Activated B cell treated with CpG ODN at 0.5 μM for 24 hours (primary cell): Measurements from ENCODE around the gene SPATS2L. TPM values are rescaled to one million over a fixed set of nuclear protein-coding genes. Genes with fewer than 3 reads are reported as not detected.
A peak's percentile ranks its signal among the peaks of the same experiment; 100 is the strongest.

Experiments used
- ATAC-seq: fragments of 200-7000 bp; cut with Tn5 transposase; one replicate; pipeline ENCODE4 v1.10.0; 2021; ENCODE audit warnings: low read depth, mild to moderate bottlenecking, moderate library complexity
- CTCF ChIA-PET: fragments of 350-600 bp; sonication (Branson Sonifier 250); formaldehyde crosslinking; loops from one replicate; lab custom pipeline; 2021; ENCODE audit warnings: antibody characterized with exemption; lab: Charles Lee
- POLR2A ChIA-PET: fragments of 350-600 bp; sonication (Branson Sonifier 250); formaldehyde crosslinking; loops from one replicate; lab custom pipeline; 2021; ENCODE audit warnings: antibody characterized with exemption; lab: Charles Lee
- DNase-seq: peaks from one replicate; pipeline ENCODE4 v3.0.0; 2022
- H3K27ac Mint-ChIP-seq: one replicate; pipeline ENCODE4 v1.8.0; 2020; ENCODE audit warnings: mixed read lengths
- H3K27me3 Mint-ChIP-seq: one replicate; pipeline ENCODE4 v1.8.0; 2021; ENCODE audit warnings: mixed read lengths
- H3K36me3 Mint-ChIP-seq: one replicate; pipeline ENCODE4 v1.8.0; 2021; ENCODE audit warnings: low read depth, mixed read lengths
- H3K4me1 Mint-ChIP-seq: one replicate; pipeline ENCODE4 v1.8.0; 2021; ENCODE audit warnings: mixed read lengths
- H3K4me3 Mint-ChIP-seq: one replicate; pipeline ENCODE4 v1.8.0; 2020; ENCODE audit warnings: mild to moderate bottlenecking, mixed read lengths
- H3K9me3 Mint-ChIP-seq: one replicate; pipeline ENCODE4 v1.8.0; 2020; ENCODE audit warnings: mixed read lengths
- CTCF ChIP-seq: fragments of 200-600 bp; IDR thresholded peaks from one replicate; pipeline ENCODE4 v1.8.0; 2022; ENCODE audit warnings: antibody characterized with exemption, mild to moderate bottlenecking
- intact Hi-C: fragments of 100-400 bp; cut with micrococcal nuclease; formaldehyde crosslinking; loops from one replicate; pipeline ENCODE4 v1.15.1; 2024
- total RNA-seq: library from RNA; stranded (reverse); gene quantifications from 2 replicates; pipeline ENCODE4 v1.2.3, GENCODE V29; 2022

Gene SPATS2L
- total RNA-seq, 1 donor from 2014 or later: 0.64 TPM

DNA sequence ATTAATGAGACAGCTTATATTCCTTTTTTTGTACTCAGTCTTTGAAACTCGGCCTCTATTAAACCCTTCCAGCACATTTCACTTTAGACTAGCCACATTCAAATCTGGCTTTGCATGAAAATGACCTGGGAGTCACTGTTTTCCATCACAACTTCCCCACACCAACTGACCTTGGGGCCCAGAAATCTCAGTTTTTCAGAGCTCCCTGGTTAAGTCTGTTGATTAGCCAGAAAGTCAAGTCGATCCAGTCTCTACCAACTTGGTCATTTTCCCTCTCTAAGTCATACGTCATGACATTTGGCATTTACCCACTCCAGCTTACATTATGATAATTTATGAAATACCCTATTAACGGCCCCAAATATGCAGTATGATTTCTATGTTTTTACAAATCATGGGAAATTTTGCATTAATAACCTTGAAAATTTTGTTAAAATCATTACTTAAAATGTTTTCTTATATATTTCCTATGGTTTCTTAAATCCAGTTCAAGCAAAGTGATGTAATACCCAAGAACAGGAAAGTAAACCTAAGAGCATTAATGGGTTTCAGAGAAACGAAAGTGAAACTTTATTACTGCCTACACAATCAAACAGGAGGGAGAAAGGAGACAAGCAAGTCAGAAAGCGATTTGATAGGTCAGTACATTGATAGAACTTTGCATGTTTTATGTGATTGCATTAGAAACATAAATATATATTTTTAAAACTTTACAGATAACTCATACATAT lies 77.1 kb downstream of the SPATS2L start:
- no peak overlapping the region for H3K27ac Mint-ChIP-seq
- H3K27me3 Mint-ChIP-seq: no peaks in the 10 kb centered on the region
- no peak for TF ChIP-seq CTCF
- CTCF ChIA-PET: no interaction called here
- H3K4me3 Mint-ChIP-seq: no peak overlapping the region
- no peaks in the 10 kb centered on the region for H3K36me3 Mint-ChIP-seq
- intact Hi-C loops: no loop called here
- no peaks in the 10 kb centered on the region for H3K9me3 Mint-ChIP-seq
- no peak for DNase-seq
- POLR2A ChIA-PET: no interaction called here
- peak; percentile 34 for ATAC-seq
- H3K4me1 Mint-ChIP-seq: peaks cover 3% of the 10 kb centered on the region

DNA sequence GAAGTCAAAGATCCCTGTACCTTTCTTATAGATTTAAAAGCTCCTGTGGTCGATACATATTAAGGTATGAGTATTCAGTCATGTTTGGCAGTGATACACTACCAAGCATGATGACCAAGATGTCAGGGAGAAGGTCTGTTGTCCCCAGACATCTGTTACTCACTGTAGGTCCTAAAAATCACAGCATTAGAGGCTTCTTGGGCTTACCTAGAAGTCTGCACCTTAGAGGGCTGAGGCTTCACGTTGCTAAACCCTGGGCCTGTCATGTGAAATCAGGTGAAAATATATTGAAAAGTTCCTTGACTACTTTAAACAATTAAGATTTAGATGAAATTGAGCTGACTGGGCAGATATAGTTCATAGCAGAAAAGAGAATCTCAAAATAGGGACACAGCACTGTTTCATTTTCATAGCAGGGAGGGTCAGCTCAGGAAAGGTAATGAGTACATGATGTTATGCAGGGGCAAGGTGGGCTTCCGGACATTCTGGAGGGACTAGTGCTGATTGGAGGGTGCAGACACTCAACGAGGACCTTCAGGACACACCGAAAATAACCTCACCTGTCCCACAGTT lies 78.7 kb downstream of the SPATS2L start:
- TF ChIP-seq CTCF: no peak
- CTCF ChIA-PET: no interaction called here

GRCh38 chr2:200393191-200393590 lies 86.7 kb downstream of the SPATS2L start:
- Mint-ChIP-seq H3K27me3 (peaks cover 7% of the 10 kb centered on the region), H3K36me3 (no peaks in the 10 kb centered on the region), H3K27ac (no peak overlapping the region), H3K4me1 (no peaks in the 10 kb centered on the region), H3K4me3 (no peak overlapping the region), H3K9me3 (no peaks in the 10 kb centered on the region)
- intact Hi-C loops: no loop called here
- ATAC-seq: no peak
- TF ChIP-seq CTCF: no peak
- ChIA-PET POLR2A (no interaction called here), CTCF (interaction anchor here (1.2 kb wide), 1 partner anchor 14 kb away, joined by 3 read pairs; no protein-coding TSS in a partner anchor)
- no peak for DNase-seq

More for the DNA sequence above, 78.7 kb downstream of the SPATS2L start:
- Mint-ChIP-seq H3K36me3 (no peaks in the 10 kb centered on the region), H3K4me3 (no peak overlapping the region), H3K27ac (no peak overlapping the region), H3K9me3 (no peaks in the 10 kb centered on the region), H3K4me1 (peaks cover 3% of the 10 kb centered on the region), H3K27me3 (peaks cover under 1% of the 10 kb centered on the region)
- POLR2A ChIA-PET: no interaction called here
- no peak for ATAC-seq
- no peak for DNase-seq
- intact Hi-C loops: no loop called here

DNA sequence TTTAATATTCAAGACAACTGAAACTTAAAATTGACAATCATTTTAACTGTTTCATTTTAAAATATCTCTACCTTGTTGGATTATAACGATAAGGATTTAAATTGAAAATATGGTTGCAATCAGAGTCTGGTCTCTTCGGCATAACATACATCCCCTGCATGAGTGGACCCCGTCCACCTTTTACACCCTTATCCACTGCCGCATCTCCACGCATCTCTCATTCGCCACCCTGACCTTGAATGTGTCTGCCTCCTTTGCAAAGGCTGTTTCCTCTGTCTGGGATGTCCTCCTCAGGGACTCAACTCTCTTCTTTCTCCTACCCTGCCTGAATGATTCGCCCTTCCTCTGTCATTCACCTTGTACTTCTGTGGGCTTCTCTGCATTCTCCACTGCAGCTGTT lies 87.6 kb downstream of the SPATS2L start:
- Mint-ChIP-seq H3K9me3 (no peaks in the 10 kb centered on the region), H3K4me1 (no peaks in the 10 kb centered on the region), H3K27ac (no peak overlapping the region), H3K27me3 (peaks cover 9% of the 10 kb centered on the region), H3K36me3 (no peaks in the 10 kb centered on the region), H3K4me3 (no peak overlapping the region)
- DNase-seq (no peak), ATAC-seq (no peak)
- TF ChIP-seq CTCF: no peak
- intact Hi-C loops: no loop called here
- ChIA-PET POLR2A (no interaction called here), CTCF (no interaction called here)

GRCh38 chr2:200396781-200397242 lies 90.3 kb downstream of the SPATS2L start:
- ATAC-seq (no peak), DNase-seq (no peak)
- ChIA-PET POLR2A (no interaction called here), CTCF (no interaction called here)
- H3K9me3 Mint-ChIP-seq: no peaks in the 10 kb centered on the region
- no peaks in the 10 kb centered on the region for H3K36me3 Mint-ChIP-seq
- no peaks in the 10 kb centered on the region for H3K4me1 Mint-ChIP-seq
- H3K27ac Mint-ChIP-seq: no peak overlapping the region
- intact Hi-C loops: no loop called here
- peaks cover 4% of the 10 kb centered on the region for H3K27me3 Mint-ChIP-seq
- H3K4me3 Mint-ChIP-seq: no peak overlapping the region
- no peak for TF ChIP-seq CTCF
